OCI-LY1 (cell line): Measurements from ENCODE around the gene DPP7.

Experiments
- H2AFZ ChIP-seq: fragments of 200-600 bp; sonication (generic), shearing (Covaris generic); 2 replicates; pipeline ENCODE4 v1.6.0; 2014; ENCODE audit warnings: antibody characterized with exemption, mild to moderate bottlenecking, low read length
- H3F3A ChIP-seq: fragments of 200-600 bp; sonication (generic), shearing (Covaris generic); 2 replicates; pipeline ENCODE4 v1.6.0; 2014; ENCODE audit warnings: mild to moderate bottlenecking, antibody characterized with exemption, low read length, moderate library complexity; ENCODE audit not compliant: insufficient read depth
- H3K27ac ChIP-seq: fragments of 200-600 bp; sonication (generic); 2 replicates; pipeline ENCODE4 v1.5.1; 2014; ENCODE audit warnings: low read length, mixed run types, mild to moderate bottlenecking, low read depth; ENCODE audit not compliant: poor library complexity, severe bottlenecking
- H3K27me3 ChIP-seq: fragments of 200-600 bp; sonication (generic); 2 replicates; pipeline ENCODE4 v1.6.0; 2014; ENCODE audit warnings: antibody characterized with exemption, mild to moderate bottlenecking, low read length, moderate library complexity; ENCODE audit not compliant: insufficient read depth
- H3K36me3 ChIP-seq: fragments of 200-600 bp; sonication (generic); 2 replicates; pipeline ENCODE4 v1.6.1; 2014; ENCODE audit warnings: mild to moderate bottlenecking, antibody characterized with exemption, low read length, moderate library complexity, mixed read lengths; ENCODE audit not compliant: insufficient read depth
- H3K4me1 ChIP-seq: fragments of 200-600 bp; sonication (generic); 2 replicates; pipeline ENCODE4 v1.5.1; 2014; ENCODE audit warnings: mild to moderate bottlenecking, low read length, moderate library complexity; ENCODE audit not compliant: insufficient read depth, severe bottlenecking
- H3K4me2 ChIP-seq: fragments of 200-600 bp; sonication (generic), shearing (Covaris generic); 2 replicates; pipeline ENCODE4 v1.6.1; 2014; ENCODE audit warnings: low read length
- H3K4me3 ChIP-seq: fragments of 200-600 bp; sonication (generic); 2 replicates; pipeline ENCODE4 v1.5.1; 2014; ENCODE audit warnings: low read length, low read depth, mild to moderate bottlenecking, mixed read lengths; ENCODE audit not compliant: poor library complexity, severe bottlenecking
- H3K79me2 ChIP-seq: fragments of 200-600 bp; shearing (Covaris generic); 2 replicates; pipeline ENCODE4 v1.6.1; 2016; ENCODE audit warnings: mixed run types, low read length, mixed read lengths; ENCODE audit not compliant: insufficient read depth
- H3K9ac ChIP-seq: fragments of 200-600 bp; sonication (generic), shearing (Covaris generic); 2 replicates; pipeline ENCODE4 v1.6.1; 2014; ENCODE audit warnings: mild to moderate bottlenecking, low read length, mixed read lengths
- H3K9me2 ChIP-seq: fragments of 200-600 bp; sonication (generic), shearing (Covaris generic); 2 replicates; pipeline ENCODE4 v1.6.1; 2014; ENCODE audit warnings: low read depth, mild to moderate bottlenecking, low read length, mixed read lengths
- H3K9me3 ChIP-seq: fragments of 200-600 bp; shearing (Covaris generic); 2 replicates; pipeline ENCODE4 v1.6.1; 2014; ENCODE audit warnings: low read length, mixed read lengths
- H4K20me1 ChIP-seq: fragments of 200-600 bp; sonication (generic), shearing (Covaris generic); 2 replicates; pipeline ENCODE4 v1.6.0; 2016; ENCODE audit warnings: mild to moderate bottlenecking, low read length; ENCODE audit not compliant: insufficient read depth
- CTCF ChIP-seq: fragments of 200-600 bp; sonication (generic), shearing (Covaris generic); IDR thresholded peaks from 2 replicates; pipeline ENCODE4 v1.5.1; 2017; ENCODE audit warnings: mild to moderate bottlenecking, antibody characterized with exemption, low read length, moderate library complexity, mixed read lengths
- EZH2 ChIP-seq: fragments of 200-600 bp; sonication (generic), shearing (Covaris generic); IDR thresholded peaks from 2 replicates; pipeline ENCODE4 v1.8.0; 2017; ENCODE audit warnings: borderline replicate concordance, mixed run types, mild to moderate bottlenecking, antibody characterized with exemption, low read length, moderate library complexity, mixed read lengths

DPP7 gene

DNA sequence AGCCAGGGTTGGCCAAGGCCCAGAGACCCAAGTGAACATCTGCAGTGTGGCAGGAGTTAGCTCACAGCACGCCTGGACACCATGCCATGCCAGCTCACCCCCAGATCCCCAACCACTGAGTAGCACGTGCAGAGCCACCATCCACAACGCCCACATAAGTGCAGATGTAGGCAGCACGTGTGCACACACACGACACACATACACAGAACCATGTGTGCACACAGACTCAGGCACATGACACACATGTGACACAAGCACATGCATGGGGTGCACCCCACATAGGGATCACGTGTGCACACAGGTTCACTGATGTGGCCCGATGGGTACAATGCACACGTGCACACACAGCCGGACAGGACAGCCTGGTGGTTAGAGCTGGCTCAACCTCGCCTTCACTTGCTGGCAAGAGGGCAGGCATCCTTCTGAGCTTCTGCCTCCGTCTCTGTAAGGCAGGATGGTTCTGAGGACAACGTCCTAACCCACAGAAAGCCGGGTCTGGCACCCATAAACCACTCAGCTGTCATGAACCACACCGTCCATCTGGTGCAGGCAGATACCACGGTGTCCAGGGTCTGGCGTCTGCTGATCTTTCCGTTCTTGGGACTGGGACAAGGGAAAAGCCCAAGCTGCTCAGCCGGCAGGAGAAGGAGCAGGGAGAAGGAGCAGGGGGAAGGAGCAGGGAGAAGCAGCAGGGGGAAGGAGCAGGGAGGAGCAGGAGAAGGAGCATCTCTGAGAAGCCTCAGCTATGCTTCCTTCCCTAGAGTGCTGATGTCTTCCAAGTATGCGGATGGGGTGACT is 43.3 kb upstream of the DPP7 start:
- Histone ChIP-seq H3K27me3 (peaks cover 23% of the 10 kb centered on the region), H3K27ac (no peak overlapping the region), H3K79me2 (no peaks in the 10 kb centered on the region), H3K4me1 (peaks cover 7% of the 10 kb centered on the region), H4K20me1 (no peaks in the 10 kb centered on the region), H3K4me2 (no peak overlapping the region), H3K4me3 (no peak overlapping the region), H3K9ac (no peak overlapping the region), H3K9me2 (no peaks in the 10 kb centered on the region), H3K9me3 (no peaks in the 10 kb centered on the region), H2AFZ (no peak overlapping the region), H3K36me3 (no peaks in the 10 kb centered on the region), H3F3A (no peaks in the 10 kb centered on the region)
- no peak for TF ChIP-seq CTCF
- no peak for TF ChIP-seq EZH2

GRCh38 chr9:137156567-137157375 is 42.2 kb upstream of the DPP7 start:
- Histone ChIP-seq H3K79me2 (no peaks in the 10 kb centered on the region), H3K36me3 (no peaks in the 10 kb centered on the region), H3K27ac (no peak overlapping the region), H3K9me2 (no peaks in the 10 kb centered on the region), H3K9ac (no peak overlapping the region), H3K4me1 (peaks cover 7% of the 10 kb centered on the region), H4K20me1 (no peaks in the 10 kb centered on the region), H3K4me2 (peak overlapping the region; percentile 61; the same call in 1 of the 2 replicates), H3K27me3 (peaks cover 23% of the 10 kb centered on the region), H2AFZ (no peak overlapping the region), H3F3A (no peaks in the 10 kb centered on the region), H3K4me3 (peak overlapping the region; percentile 50), H3K9me3 (no peaks in the 10 kb centered on the region)
- TF ChIP-seq CTCF (no peak), EZH2 (no peak)

GRCh38 chr9:137152844-137153405 is 38.4 kb upstream of the DPP7 start:
- H3K36me3 ChIP-seq: no peaks in the 10 kb centered on the region
- no peak overlapping the region for H3K4me2 ChIP-seq
- no peaks in the 10 kb centered on the region for H3K9me3 ChIP-seq
- no peak overlapping the region for H3K9ac ChIP-seq
- H3K27ac ChIP-seq: no peak overlapping the region
- H3K4me1 ChIP-seq: peaks cover 4% of the 10 kb centered on the region
- H3F3A ChIP-seq: peaks cover 6% of the 10 kb centered on the region
- no peaks in the 10 kb centered on the region for H3K9me2 ChIP-seq
- no peaks in the 10 kb centered on the region for H3K79me2 ChIP-seq
- no peaks in the 10 kb centered on the region for H4K20me1 ChIP-seq
- 0 out of 2 replicates have a peak, but pooled peaks cover 7% of the 10 kb centered on the region for H3K27me3 ChIP-seq
- H2AFZ ChIP-seq: no peak overlapping the region
- no peak overlapping the region for H3K4me3 ChIP-seq
- no peak for TF ChIP-seq CTCF
